A549 treated with DMSO at 1 μM for 4 hours (cell line): ENCODE data around the gene TFF2. TPM values are rescaled to one million over a fixed set of nuclear protein-coding genes. Genes with fewer than 3 reads are reported as not detected.

Experiments
- total RNA-seq: library from RNA; stranded (reverse); fragments of 200-300 nt; extraction: Qiagen RNA extraction; gene quantifications from 5 replicates; pipeline ENCODE4 v1.2.3, GENCODE V29; 2022; ENCODE audit warnings: low read depth

TFF2 gene, protein sequence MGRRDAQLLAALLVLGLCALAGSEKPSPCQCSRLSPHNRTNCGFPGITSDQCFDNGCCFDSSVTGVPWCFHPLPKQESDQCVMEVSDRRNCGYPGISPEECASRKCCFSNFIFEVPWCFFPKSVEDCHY
- not detected in 5 replicates for total RNA-seq

GRCh38 chr21:42350927-42351426 is at the start of gene TFF2:
TSS of gene TFF2 (minus strand) at chr21:42350994. CDS start at chr21:42350957, 37 bp downstream.

GRCh38 chr21:42395905-42396651 is 45.3 kb upstream of the TFF2 start, which contains the start of gene TMPRSS3:
TSS of gene TMPRSS3 (minus strand) at chr21:42396052. CDS start at chr21:42395417, 635 bp downstream.

DNA sequence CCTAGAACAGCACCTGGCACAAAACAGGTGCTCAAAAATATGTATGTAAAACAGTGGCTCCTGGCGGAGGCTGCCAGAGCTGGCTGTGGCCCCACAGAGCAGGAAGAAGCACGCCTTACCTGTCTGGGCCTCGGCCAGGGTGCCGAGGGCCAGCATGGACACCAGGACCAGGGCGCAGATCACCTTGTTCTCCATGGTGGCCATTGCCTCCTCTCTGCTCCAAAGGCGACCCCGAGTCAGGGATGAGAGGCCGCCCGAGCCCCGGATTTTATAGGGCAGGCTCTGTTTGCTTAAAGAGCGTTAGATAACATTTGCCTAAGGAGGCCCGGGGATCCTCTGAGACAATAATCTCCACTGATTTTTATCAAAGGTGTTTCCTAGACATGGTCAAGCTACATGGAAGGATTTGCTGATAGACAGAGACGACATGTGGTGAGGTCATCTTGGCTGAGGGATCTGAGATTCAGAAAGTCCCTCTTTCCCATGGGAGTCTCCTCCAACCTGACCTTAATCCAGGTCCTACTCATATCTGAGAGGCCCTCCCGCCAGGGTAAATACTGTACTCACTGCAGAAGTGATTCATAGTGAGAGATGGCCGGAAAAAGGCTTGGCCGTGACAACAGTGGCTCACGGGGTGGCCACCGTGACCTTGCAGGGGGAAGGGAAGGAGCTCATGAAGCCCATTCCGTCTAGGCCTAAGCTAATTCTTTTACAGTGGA is 15.7 kb upstream of the TFF2 start, which contains the start of gene TFF1:
Gene TFF1 (minus strand): TSS at position 244 of the 719 bp plus-strand sequence. CDS start 40 bp downstream, at position 204.

DNA sequence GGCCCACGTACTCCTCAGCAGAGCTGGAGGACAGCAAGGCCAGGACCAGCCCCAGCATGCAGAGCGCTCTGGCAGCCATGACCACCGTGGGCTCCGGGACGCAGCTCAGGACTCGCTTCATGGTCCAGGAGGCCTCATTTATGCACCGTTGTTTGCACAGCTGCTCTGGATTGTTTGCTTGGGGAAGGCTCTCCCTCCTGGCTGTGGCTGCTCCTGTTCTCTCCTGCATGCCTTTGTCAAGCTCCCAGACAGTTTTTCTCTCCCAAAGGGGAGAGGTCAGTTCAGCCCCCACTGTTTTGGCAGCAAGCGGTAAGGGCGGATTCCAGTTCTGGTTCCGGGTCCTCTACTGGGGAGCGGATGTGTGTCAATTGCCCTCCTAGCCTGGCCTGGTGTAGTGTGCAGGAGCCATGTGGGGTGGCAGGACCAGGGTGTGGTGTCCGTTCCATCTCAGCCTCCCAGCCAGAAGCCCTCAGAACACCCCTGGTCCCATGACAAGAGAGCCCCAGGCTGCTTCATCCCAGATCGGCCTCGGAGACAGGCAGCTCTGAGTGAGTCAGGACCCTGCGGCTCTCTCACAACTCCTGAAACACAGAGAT is 35.4 kb downstream of the TFF2 start, which contains the start of gene TFF3:
Gene TFF3 (minus strand): TSS at position 114 of the 596 bp plus-strand sequence. CDS start 35 bp downstream, at position 79.

Other genes with a start within 250 kb of the TFF2 start
- gene ABCG1, start 131.9 kb downstream of the TFF2 start, total RNA-seq: 2.1 to 3.7 TPM (median 2.4 TPM) in 5 replicates
- not detected in 5 replicates for gene TFF3, start 35.6 kb downstream of the TFF2 start, total RNA-seq
- gene TFF1, start 15.5 kb upstream of the TFF2 start, total RNA-seq: 24.2 to 31.5 TPM (median 30.5 TPM) in 5 replicates
- gene TMPRSS3, start 45.1 kb upstream of the TFF2 start, total RNA-seq: 0.20 to 0.38 TPM (median 0.27 TPM) in 5 replicates
- 0.16 to 0.34 TPM (median 0.24 TPM) in 4 of 5 replicates, not detected in the other for gene UBASH3A, start 52.9 kb upstream of the TFF2 start, total RNA-seq
- gene RSPH1, start 145.2 kb upstream of the TFF2 start, total RNA-seq: 0.45 to 0.94 TPM (median 0.67 TPM) in 5 replicates
- gene SLC37A1, start 162.9 kb upstream of the TFF2 start, total RNA-seq: 3.2 to 4.5 TPM (median 4.4 TPM) in 5 replicates